NCI-H510A treated with DMSO at 0.1 percent for 48 hours (cell line): ENCODE results near the gene SIGLEC14.

ENCODE experiments used
- DNase-seq: peaks from one replicate; lab custom pipeline; 2025; lab: John Stamatoyannopoulos, UW

SIGLEC14 gene

DNA sequence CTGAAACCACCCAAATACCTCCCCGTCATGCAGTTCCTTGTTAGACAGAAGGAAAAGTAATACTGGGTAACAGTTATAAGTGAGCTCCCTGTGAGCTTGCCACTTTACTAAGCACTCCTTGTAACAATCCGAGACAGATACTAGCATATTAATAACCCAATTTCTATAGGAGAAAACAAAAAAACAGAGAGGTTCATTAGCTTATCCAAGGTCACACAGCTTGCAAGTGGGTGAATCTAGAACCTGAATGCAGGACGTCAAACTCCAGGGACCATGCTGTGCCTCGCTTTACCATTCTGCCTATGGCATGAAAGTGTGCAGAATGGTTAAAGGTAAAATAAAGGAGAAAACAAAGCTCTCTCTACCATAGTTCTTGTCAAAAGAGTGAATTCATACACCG, 31.8 kb downstream of the SIGLEC14 start:
- DNase-seq = no peak

DNA sequence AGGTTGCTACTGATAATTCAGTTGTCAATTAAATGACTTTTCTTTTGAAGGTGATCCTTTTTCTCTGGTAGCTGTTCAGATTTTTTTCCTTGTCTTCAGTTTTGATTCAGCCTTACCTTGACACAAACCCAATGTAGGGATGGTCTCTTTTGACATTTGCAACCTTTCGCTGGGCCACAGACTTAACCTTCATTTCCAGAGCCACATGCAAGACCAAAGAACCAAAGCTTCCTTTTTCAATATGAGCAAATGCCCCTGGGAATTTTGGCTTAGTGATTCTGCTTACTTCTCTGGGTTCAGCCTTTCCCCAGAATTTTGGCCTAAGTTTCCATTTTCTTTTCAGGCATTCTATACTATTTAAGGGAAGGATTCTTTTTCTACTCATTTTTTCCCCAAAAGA, 36.0 kb downstream of the SIGLEC14 start:
- no peak for DNase-seq

DNA sequence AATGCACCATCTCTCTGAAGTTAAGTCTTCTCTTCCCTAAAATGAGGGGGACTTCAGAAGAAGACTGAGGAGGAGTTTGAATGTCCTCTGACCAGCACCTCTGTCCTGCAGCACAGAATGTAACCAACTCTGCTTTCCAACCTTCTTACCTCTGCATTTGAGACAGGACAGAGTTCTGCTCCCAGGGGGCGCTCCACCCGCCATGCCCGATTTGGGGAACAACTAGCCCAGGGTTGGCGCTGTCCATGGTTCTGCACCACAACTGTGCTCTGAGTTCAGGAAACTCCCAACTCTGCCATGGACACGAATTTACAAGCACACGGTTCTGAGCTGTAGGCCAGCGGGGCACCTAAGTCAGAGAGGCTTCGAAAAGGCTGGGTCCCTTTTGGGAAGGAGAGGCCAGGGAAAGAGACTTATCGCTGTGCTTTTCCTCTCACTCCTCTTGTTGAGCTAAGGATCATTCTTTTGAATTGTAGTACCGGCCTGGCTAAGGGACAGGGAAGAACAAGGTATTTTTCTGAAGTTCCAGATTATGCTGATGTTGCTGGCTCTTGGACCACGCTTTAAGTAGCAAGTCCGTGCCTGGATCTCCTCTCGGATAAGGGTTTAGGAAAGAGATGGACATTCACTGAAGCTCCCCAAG, 38.6 kb downstream of the SIGLEC14 start:
- DNase-seq = no peak

DNA sequence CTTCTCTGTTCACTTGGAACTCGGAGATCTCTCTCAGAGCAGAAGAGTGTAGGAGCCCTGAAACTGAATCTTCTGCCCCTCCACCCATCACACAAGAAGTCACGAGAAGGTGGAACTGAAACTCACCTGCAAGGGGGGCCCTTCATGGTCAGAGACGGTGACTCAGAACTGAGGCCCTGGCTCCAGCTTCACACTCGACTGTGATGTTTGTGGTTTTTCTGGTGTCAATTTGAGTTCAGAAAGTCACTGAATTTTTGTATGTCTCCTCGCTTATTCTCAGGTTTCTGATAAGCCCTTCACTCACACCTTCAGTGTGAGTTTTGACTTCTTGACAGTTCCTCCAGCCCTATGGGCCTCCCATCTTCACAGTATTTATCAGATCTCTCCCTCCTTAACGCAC, 39.5 kb downstream of the SIGLEC14 start:
- no peak for DNase-seq

DNA sequence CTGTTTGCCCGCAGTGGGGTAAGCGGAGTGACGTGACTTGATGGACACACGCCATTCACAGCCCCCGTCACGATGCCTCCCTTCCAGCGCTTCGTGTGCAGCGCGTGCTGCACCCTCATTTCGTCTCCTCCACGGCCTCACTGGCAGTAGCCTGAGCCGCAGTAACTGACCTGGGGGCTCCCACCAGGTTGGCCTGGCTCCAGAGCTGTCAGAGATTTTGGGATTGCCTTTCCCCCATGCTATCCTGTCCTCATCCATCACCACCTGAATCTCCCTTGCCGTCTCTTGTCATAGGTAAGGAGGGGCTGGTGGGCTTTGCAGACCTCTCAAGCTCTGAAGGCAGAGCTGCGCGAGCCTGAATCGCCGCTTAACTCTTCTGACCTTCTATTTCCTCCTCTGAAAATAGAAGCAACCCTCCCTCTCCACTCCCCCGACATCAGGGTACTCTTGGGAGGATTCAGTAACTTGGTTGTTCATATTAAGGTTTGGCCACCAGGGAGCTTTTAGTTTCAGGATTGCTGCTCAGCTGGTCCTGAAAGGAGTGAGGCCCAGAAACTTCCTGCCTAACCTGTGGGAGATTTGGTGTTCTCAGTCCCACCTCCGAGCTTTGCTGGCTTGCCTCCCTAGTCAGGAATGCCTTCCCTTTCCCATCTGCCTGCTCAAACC, 44.3 kb downstream of the SIGLEC14 start:
- DNase-seq = no peak

DNA sequence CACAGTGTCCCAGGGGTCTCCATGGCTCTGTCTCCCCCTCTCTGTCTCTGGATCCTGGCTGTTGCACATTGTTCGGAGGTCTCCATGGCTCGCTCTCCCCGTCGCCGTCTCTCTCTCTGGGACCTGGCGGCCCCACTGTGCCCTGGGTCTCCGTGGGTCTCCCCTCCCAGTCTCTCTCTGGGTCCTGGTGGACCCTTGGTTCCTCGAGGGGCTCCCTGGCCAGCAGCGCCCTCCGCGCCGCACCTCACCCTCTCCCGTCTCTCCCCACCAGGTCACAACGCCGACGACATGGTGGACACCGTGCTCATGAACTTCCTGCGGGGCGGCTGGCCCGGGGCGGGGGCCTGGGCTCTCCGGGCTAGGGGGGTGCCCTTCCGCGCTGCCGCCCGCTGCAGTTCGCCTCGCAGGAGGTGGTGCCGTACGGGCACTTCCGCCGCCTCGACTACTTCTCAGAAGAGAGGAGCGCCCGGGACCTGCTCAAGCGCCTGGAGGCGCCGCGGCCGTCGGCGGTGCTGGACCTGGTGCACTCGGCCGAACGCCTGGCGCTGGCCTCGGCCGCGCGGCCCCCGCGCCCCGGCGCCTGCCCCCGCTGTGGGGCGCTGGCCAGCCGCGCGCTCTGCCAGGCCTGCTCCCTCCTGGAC, 45.6 kb downstream of the SIGLEC14 start:
- DNase-seq = no peak

DNA sequence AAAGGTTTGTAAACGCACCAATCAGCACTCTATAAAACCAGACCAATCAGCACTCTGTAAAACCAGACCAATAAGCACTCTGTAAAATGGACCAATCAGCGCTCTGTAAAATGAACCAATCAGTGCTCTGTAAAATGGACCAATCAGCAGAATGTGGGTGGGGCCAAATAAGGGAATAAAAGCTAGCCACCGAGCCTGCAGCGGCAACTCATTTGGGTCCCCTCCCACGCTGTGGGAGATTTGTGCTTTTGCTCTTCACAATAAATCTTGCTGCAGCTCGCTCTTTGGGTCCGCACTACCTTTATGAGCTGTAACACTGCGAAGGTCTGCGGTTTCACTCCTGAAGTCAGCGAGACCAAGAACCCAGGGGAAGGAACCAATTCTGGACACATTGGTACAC, 47.5 kb downstream of the SIGLEC14 start:
- no peak for DNase-seq

DNA sequence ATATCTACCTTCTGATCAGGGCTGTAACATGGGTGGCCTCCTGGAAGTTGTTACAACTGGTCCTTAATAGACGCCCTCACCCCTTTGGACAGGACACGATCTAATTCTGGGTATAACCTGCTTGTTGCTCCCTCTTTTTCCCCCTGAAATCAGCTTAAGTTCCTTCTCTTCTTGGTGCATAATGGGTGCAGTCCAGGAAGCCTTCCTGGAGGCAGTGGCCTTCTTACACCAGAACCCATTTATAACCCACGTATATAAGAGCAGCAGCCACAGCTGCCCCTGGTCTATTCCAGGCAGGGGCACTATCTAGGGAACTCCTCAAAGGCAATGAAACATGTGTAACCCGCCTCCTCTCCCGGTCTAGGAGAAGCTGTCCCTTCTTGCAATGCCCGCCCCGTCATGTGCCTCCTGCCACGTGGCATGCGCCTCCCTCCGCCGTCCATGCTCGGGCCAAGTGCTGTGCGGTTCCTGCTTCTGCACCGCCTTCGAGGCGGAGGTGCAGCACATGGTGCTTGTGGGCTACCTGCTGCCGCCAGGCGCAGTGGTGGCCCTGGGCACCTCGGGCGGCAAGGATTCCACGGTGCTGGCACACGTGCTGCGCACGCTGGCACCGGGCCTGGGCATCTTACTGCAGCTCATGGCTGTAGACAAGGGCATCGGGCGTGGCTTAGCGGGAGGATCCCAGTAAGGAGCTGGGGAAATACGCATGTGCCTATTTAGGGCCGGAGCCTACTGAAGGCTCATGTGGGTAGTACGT, 48.3 kb downstream of the SIGLEC14 start:
- DNase-seq = no peak

DNA sequence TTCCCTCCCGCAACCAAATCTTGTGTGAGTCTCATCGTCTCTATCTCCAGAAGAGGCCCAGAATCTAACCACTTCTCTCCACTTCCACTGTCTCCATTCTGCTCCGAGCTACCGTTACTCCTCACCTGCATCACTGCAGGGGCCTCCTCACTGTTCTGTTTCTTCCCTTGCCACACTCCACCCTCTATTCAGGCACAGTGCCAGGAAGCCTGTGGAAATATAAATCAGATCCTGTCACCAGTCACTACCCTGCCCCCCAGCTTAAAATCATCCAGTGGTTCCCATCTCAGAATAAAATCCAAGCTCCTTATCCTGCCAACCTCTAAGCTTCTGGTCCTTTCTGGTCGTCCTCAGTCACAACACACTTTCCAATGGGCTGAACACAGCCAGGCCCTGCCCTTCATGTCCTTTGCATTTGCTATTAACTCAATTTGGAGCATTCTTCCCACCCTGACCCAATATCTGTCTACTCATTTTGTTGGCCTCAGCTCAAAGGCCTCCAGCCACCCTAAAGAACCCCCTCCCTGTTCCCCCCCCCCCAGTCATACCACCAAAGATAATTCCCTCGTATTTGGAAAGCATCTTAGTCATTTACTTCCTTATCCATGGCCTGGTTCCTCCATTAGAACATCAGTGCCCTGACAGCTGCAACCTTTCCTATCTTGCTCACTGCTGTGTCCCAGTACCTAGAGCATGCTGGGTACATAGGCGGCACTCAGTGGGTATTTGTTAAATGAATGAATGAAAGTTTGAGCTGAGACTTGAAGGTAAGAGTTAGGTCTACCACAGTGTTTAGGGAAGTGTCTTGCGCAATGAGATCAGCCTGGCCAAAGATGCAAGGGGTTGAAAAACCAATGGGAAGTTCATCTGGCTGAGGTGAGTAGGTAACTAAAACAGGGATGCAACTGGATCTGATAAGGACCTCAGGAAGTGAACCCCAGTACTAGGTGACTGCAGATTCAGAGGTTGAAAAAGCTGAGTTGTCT, 51.1 kb downstream of the SIGLEC14 start:
- DNase-seq = no peak

DNA sequence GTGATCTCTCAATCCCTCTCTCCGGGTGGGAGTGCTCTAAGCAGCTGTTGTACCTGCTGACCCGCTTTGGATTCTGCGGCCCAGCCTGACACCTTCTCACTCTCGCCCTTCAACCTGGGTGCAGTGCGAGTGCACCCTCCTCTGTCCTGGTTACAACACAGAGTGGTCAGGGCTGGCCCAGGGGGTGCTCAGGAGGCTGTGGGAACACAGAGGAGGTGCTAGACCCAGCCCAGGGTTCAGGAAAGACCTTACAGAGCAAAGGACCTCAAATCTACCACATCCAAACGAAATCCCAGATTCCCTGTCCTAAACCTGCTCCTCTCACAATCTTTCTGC, 51.9 kb downstream of the SIGLEC14 start:
- no peak for DNase-seq

DNA sequence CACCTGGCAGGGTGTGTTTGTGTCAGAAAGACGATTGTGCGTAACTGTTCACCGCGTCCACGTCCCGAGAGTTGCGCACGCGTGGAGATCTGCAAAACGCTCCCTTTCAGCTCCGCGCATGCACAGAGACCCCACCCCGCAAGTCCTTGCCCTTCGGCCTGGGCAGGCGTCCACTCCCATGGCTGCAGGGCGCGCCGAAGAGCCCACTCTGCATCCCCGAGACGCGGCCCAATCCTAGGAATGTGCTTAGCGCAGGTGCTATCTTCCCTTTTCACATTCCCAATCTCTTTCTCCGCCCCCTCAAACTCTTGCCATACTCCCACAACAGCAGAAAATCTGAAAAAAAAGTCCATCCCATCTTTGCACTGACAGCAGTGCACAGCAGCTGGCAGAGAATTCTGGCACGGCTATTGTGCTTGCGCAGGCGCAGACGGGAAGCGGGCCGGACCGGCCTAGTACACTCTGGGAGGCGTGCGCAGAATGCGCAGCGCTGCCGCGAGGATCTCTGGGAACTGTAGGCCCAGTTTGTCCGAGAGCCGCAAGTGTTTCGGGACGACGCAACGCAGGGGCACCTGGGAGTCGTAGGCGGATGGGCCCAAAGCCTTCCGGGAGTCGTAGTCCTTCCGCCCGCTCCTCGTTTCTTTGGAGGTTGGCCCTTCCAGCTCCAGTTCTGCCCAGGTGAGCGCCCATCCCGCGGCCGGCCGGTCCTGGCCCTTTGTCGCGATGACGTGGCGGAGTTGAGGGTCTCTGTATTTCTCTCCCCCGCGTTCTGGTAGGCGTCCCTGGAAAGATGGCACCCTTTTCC, 52.5 kb downstream of the SIGLEC14 start:
- peak; percentile 36 for DNase-seq

DNA sequence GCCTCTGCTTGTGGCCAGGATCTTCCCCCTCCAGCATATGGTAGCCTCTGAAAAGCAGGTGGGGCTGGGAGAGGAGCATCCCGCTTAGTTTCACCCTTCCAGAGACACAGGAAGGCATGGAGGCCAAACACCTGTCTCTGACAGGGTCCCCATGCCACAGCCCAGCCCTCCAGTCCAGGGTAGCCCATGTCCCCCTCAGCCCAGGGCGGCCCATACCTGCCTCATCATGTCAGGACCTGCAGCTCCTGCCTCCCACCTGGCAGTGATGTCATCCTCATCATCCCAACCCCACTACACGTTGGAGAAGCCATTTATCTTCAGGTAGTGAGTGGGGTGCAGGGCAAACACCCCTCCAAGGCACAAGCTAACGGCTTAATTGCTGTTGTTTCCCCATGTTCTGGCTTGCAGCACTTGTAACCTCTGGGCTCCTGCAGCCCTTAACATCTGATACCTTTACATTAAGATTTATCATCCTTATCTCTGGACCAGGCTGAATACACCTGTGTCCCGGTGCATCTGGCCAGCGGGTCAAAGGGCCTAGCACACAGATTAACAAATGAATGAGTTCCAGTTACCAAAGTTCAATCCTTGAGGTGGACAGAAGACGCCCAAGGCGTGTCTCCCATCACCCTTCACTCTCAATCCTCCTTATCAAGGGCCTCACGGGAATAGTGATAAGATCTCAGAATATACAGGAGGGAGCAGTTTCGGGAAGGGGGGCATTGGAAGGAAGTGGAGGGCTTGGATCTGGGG, 53.3 kb downstream of the SIGLEC14 start:
- DNase-seq = no peak
